HG03135 (cell line): ENCODE results near the gene MYRIP.

ENCODE experiments used
- ATAC-seq: cut with Tn5 transposase; IDR thresholded peaks from one replicate; pipeline ENCODE4 v1.9.1; 2021; ENCODE audit warnings: mild to moderate bottlenecking, moderate library complexity; ENCODE audit not compliant: unreplicated experiment

MYRIP gene

GRCh38 chr3:39900462-39901002 lies 91.1 kb downstream of the MYRIP start:
- ATAC-seq: no peak

- ATAC-seq: no peak
Measured at GRCh38 chr3:39903253-39903652, 93.8 kb downstream of the MYRIP start.

GRCh38 chr3:39905788-39906187 lies 96.4 kb downstream of the MYRIP start:
- no peak for ATAC-seq

GRCh38 chr3:39907981-39908380 lies 98.6 kb downstream of the MYRIP start:
- ATAC-seq: no peak

GRCh38 chr3:39910135-39910534 lies 100.7 kb downstream of the MYRIP start:
- no peak for ATAC-seq

- ATAC-seq: no peak
Measured at GRCh38 chr3:39910826-39911464, 101.5 kb downstream of the MYRIP start.

- no peak for ATAC-seq
Measured at GRCh38 chr3:39911465-39912309, 102.3 kb downstream of the MYRIP start.

GRCh38 chr3:39915027-39915426 lies 105.6 kb downstream of the MYRIP start:
- ATAC-seq: no peak

- peak; percentile 91 for ATAC-seq
Measured at GRCh38 chr3:39917065-39917773, 107.8 kb downstream of the MYRIP start.

- no peak for ATAC-seq
Measured at GRCh38 chr3:39919281-39919680, 109.9 kb downstream of the MYRIP start.

GRCh38 chr3:39920271-39920670 lies 110.9 kb downstream of the MYRIP start:
- ATAC-seq: no peak

- ATAC-seq: no peak
Measured at GRCh38 chr3:39927479-39927878, 118.1 kb downstream of the MYRIP start.

- ATAC-seq: no peak
Measured at GRCh38 chr3:39933986-39934693, 124.7 kb downstream of the MYRIP start.

- no peak for ATAC-seq
Measured at GRCh38 chr3:39934696-39935095, 125.3 kb downstream of the MYRIP start.

- no peak for ATAC-seq
Measured at GRCh38 chr3:39935261-39935660, 125.9 kb downstream of the MYRIP start.

- no peak for ATAC-seq
Measured at GRCh38 chr3:39936848-39937247, 127.4 kb downstream of the MYRIP start.

GRCh38 chr3:39937315-39937714 lies 127.9 kb downstream of the MYRIP start:
- no peak for ATAC-seq

GRCh38 chr3:39937874-39938273 lies 128.5 kb downstream of the MYRIP start:
- peak; percentile 69 for ATAC-seq

GRCh38 chr3:39941931-39942330 lies 132.5 kb downstream of the MYRIP start:
- ATAC-seq: no peak

GRCh38 chr3:39960515-39961191 lies 151.2 kb downstream of the MYRIP start:
- no peak for ATAC-seq
